HTERT RPE-1 (cell line): ENCODE data around the gene SLC35G6.

Experiments used
- in situ Hi-C: fragments of 300-500 bp; cut with MboI; formaldehyde crosslinking; loops from 4 replicates; pipeline ENCODE4 v1.14.3; 2020; ENCODE audit warnings: low sequenced_read_pairs

Gene SLC35G6

GRCh38 chr17:7499161-7499560 is 17.9 kb downstream of the SLC35G6 start:
- in situ Hi-C loops = no loop called here

GRCh38 chr17:7501729-7502128 is 20.5 kb downstream of the SLC35G6 start:
- in situ Hi-C loops = no loop called here

GRCh38 chr17:7502171-7502847 is 21.1 kb downstream of the SLC35G6 start:
- in situ Hi-C loops = no loop called here

- in situ Hi-C loops = no loop called here
Measured at GRCh38 chr17:7502987-7503386, 21.7 kb downstream of the SLC35G6 start.

- in situ Hi-C loops = no loop called here
Measured at GRCh38 chr17:7503521-7503920, 22.3 kb downstream of the SLC35G6 start.

GRCh38 chr17:7508145-7508544 is 26.9 kb downstream of the SLC35G6 start:
- in situ Hi-C loops = no loop called here

- in situ Hi-C loops = no loop called here
Measured at GRCh38 chr17:7508846-7509245, 27.6 kb downstream of the SLC35G6 start.

GRCh38 chr17:7509937-7510336 is 28.7 kb downstream of the SLC35G6 start:
- in situ Hi-C loops = no loop called here

GRCh38 chr17:7511108-7511507 is 29.9 kb downstream of the SLC35G6 start:
- in situ Hi-C loops = no loop called here

- in situ Hi-C loops = no loop called here
Measured at GRCh38 chr17:7512105-7512504, 30.9 kb downstream of the SLC35G6 start.

- in situ Hi-C loops = no loop called here
Measured at GRCh38 chr17:7512824-7513540, 31.7 kb downstream of the SLC35G6 start.

GRCh38 chr17:7513850-7514419 is 32.7 kb downstream of the SLC35G6 start:
- in situ Hi-C loops = no loop called here

- in situ Hi-C loops = no loop called here
Measured at GRCh38 chr17:7515911-7516610, 34.8 kb downstream of the SLC35G6 start.

GRCh38 chr17:7523033-7523432 is 41.8 kb downstream of the SLC35G6 start:
- in situ Hi-C loops = no loop called here

GRCh38 chr17:7528842-7529241 is 47.6 kb downstream of the SLC35G6 start:
- in situ Hi-C loops = no loop called here

GRCh38 chr17:7530023-7530900 is 49.0 kb downstream of the SLC35G6 start:
- in situ Hi-C loops = no loop called here
